Motor neuron (in vitro differentiated cells): ENCODE data around the gene ZNF438. TPM values are rescaled to one million over a fixed set of nuclear protein-coding genes. Genes with fewer than 3 reads are reported as not detected.

Source experiments
- ATAC-seq, 8 experiments: fragments of 200-7000 bp; cut with Tn5 transposase; replicated peaks in 6 of 8; 2 replicates each; pipeline ENCODE4 v1.8.0; 2021; ENCODE audit warnings: mild to moderate bottlenecking in 8 of 8, moderate library complexity in 8 of 8
- H3K27ac ChIP-seq, 2 donors: fragments of 250-450 bp; sonication (Bioruptor Pico); 2 replicates each; pipeline ENCODE4 v1.9.0; 2021; ENCODE audit warnings: antibody characterized with exemption in 2 of 2, mild to moderate bottlenecking in 2 of 2, moderate library complexity in 1 of 2
- H3K4me1 ChIP-seq, 2 donors: fragments of 250-450 bp; sonication (Bioruptor Pico); replicated peaks in 1 of 2; 2 replicates each; pipeline ENCODE4 v1.6.1; 2021; ENCODE audit warnings: antibody characterized with exemption in 2 of 2, mild to moderate bottlenecking in 2 of 2, moderate library complexity in 1 of 2
- H3K4me3 ChIP-seq, 5 donors: fragments of 250-450 bp; sonication (Bioruptor Pico); 2 replicates each; pipeline ENCODE4 v1.9.0; 2021; ENCODE audit warnings: antibody characterized with exemption in 5 of 5, mild to moderate bottlenecking in 5 of 5, moderate library complexity in 4 of 5
- WGBS, 10 experiments: fragments of 450-650 bp; shearing (Covaris generic); methylation state at CpG; one replicate each; pipeline ENCODE4 v1.0.0; 2022; 5-methylcytosine and 5-hydroxymethylcytosine counted together
- in situ Hi-C, 9 experiments: fragments of 400-800 bp; cut with MboI; loops; one replicate each; pipeline ENCODE4 v1.15.0; 2021; ENCODE audit warnings: low sequenced_read_pairs in 9 of 9, low pct_unique_long_range_greater_than_20kb in 2 of 9; ENCODE audit not compliant: unreplicated experiment in 9 of 9
- total RNA-seq, 8 experiments: library from RNA; unstranded; fragments of 300-600 nt; gene quantifications; 2 replicates each; pipeline versions ENCODE4 v1.2.3 to v1.2.4, GENCODE V29; 2022

Gene ZNF438
- total RNA-seq, result 1 to 10 TPM; 2.1 to 5.3 (median 3.8) TPM

DNA sequence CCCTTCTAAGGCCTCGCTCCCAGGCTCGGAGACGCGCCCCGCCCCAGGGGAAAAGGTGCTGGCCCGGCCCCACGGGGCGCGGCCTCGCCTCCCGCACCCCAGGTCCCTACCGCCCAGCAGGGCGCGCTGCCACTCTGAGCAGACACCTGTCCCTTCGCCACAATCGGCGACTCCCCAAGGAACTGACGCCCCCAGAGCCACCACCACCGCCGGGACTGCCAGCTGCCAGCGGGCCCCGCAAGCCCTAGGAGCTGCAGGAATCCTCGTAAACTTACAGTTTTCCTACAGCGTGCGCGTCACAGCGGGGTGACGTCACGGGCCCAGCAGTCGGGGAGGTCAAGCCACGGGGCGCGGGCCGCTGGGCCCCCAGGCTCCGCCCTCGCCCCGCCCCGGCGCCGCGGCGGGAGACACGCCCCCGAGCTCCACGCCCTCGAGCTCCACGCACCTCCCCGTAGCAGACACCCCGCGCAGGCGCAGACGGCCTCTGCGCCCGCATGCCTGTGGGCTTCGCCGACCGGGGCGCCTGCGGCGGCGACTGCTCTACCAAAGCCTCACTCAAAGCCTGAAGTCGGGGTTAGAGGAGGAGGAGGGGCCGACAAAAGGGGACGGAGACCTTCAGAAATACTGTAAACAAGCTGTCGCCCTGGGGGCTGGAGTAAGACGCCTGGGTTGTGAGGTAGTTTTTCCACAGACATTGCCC, at the start of gene ZNF438:
Gene ZNF438 (minus strand): TSS at position 308 of the 700 bp plus-strand sequence. CDS start 154,831 bp downstream, outside the sequence.
- peak; percentile 70 to 86 (median 82) for ATAC-seq
- peak within 1 kb of the TSS; percentile 94 to 99 for H3K27ac ChIP-seq
- peak within 1 kb of the TSS; percentile 48 to 67 (median 56) for H3K4me3 ChIP-seq
- peaks cover 17 to 23% of the 10 kb centered on the region in 2 donors for H3K4me1 ChIP-seq
- WGBS, 10 experiments, result 0 to 3% (median 0%) methylated on average over 1 to 11 of the region's 66 CpGs; no CpG with 5 or more reads in 7 of the 10 experiments
- in situ Hi-C loops, result loop anchor here in 1 of 9 experiments (25.0 kb wide), 1 partner anchor 456 kb away; no protein-coding TSS in a partner anchor

GRCh38 chr10:31076610-31076988, 44.9 kb upstream of the ZNF438 start:
- Histone ChIP-seq H3K4me3 (no peak overlapping the region), H3K27ac (no peak overlapping the region), H3K4me1 (peaks cover 0 to 6% of the 10 kb centered on the region in 2 donors)
- 20 to 96% (median 91%) methylated on average over 1 to 6 of the region's 6 CpGs; no CpG with 5 or more reads in 1 of the 10 experiments for WGBS, 10 experiments
- no peak for ATAC-seq
- in situ Hi-C loops, result no loop called here

DNA sequence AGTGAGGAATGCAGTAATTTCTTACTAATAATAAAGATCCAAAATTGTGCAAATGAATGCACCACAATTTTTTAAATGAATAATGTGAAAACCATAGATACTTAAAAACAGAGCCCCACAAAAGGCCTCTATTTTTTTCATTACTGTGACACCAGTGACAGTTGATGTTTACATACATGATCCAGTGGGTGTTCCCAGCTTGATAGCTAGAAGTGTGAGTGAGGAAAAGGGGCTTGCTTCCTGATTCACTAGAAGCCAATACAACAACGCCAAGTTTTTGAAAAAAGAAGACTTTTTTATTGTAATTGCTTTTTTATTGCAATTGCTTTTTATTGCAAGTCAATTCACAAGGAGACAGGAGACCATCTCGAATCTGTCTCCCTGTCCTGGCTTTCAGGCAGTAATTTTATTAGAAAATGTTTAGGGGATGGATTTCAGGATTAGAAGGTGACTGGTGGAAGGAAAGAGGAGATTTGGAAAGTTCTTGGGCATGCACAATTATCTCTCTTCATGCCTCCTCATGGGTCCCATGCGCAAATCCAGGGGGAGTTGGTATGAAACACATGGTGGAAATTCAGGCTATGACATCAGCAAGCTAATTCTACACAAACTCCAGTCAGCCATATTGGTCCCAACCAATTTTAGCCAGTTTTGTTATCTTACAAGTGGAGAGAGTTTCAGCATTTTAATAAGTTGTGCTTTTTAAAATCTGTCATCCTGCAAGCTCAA, 44.4 kb upstream of the ZNF438 start:
- peak in 1 of 8 experiments; percentile 20 for ATAC-seq
- Histone ChIP-seq H3K27ac (no peak overlapping the region), H3K4me3 (no peak overlapping the region), H3K4me1 (peaks cover 0 to 6% of the 10 kb centered on the region in 2 donors)
- 55 to 100% (median 90%) methylated on average over 1 to 3 of the region's 3 CpGs for WGBS, 10 experiments
- in situ Hi-C loops, result no loop called here

GRCh38 chr10:31075434-31075833, 43.8 kb upstream of the ZNF438 start:
- no peak overlapping the region for H3K27ac ChIP-seq
- in situ Hi-C loops, result no loop called here
- H3K4me1 ChIP-seq, result peaks cover 0 to 6% of the 10 kb centered on the region in 2 donors
- peak in 3 of 8 experiments; percentile 72 to 94 (median 83) for ATAC-seq
- WGBS, 10 experiments, result 0 to 100% (median 86%) methylated on average over 1 to 4 of the region's 4 CpGs; no CpG with 5 or more reads in 2 of the 10 experiments
- no peak overlapping the region for H3K4me3 ChIP-seq

GRCh38 chr10:31074722-31075086, 43.0 kb upstream of the ZNF438 start:
- peak in 1 of 8 experiments; percentile 66 for ATAC-seq
- in situ Hi-C loops, result no loop called here

GRCh38 chr10:31073996-31074721, 42.5 kb upstream of the ZNF438 start:
- 67 to 97% (median 90%) methylated on average over 1 to 5 of the region's 5 CpGs; no CpG with 5 or more reads in 1 of the 10 experiments for WGBS, 10 experiments
- Histone ChIP-seq H3K27ac (no peak overlapping the region), H3K4me3 (no peak overlapping the region), H3K4me1 (peaks cover 0 to 6% of the 10 kb centered on the region in 2 donors)
- ATAC-seq, result no peak
- in situ Hi-C loops, result no loop called here

More at GRCh38 chr10:31074722-31075086, 43.0 kb upstream of the ZNF438 start:
- Histone ChIP-seq H3K27ac (no peak overlapping the region), H3K4me1 (peaks cover 0 to 6% of the 10 kb centered on the region in 2 donors), H3K4me3 (no peak overlapping the region)
- 77 to 100% (median 91%) methylated on average over 2 to 5 of the region's 5 CpGs; no CpG with 5 or more reads in 6 of the 10 experiments for WGBS, 10 experiments

GRCh38 chr10:31073211-31073610, 41.5 kb upstream of the ZNF438 start:
- Histone ChIP-seq H3K4me1 (peaks cover 0 to 6% of the 10 kb centered on the region in 2 donors), H3K27ac (no peak overlapping the region), H3K4me3 (no peak overlapping the region)
- in situ Hi-C loops, result no loop called here
- WGBS, 10 experiments, result 84 to 100% (median 94%) methylated on average over 2 to 5 of the region's 5 CpGs; no CpG with 5 or more reads in 1 of the 10 experiments
- ATAC-seq, result no peak

DNA sequence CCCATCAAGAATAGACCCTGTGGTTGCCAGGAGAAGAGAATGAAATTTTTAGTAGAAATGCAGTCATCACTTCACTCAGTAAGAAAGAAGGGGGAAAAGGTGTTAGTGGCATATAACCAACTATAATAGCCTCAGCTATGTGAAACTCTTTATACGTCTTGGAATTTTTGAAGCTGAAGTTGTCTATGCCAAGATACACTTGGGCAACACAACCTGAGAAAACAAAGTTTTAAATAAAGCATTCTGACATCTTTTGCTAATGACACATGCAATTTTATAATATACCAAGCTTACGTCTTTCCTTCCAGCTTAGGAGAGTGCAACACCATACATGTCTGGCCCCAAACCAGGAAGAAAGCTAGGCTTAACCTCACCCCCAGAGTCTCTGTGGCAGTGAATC, 40.8 kb upstream of the ZNF438 start:
- 80 to 100% (median 93%) methylated on average over 1 to 2 of the region's 2 CpGs; no CpG with 5 or more reads in 1 of the 10 experiments for WGBS, 10 experiments
- no peak overlapping the region for H3K27ac ChIP-seq
- peaks cover 0 to 6% of the 10 kb centered on the region in 2 donors for H3K4me1 ChIP-seq
- ATAC-seq, result peak in 1 of 8 experiments; percentile 17
- in situ Hi-C loops, result no loop called here
- H3K4me3 ChIP-seq, result no peak overlapping the region

DNA sequence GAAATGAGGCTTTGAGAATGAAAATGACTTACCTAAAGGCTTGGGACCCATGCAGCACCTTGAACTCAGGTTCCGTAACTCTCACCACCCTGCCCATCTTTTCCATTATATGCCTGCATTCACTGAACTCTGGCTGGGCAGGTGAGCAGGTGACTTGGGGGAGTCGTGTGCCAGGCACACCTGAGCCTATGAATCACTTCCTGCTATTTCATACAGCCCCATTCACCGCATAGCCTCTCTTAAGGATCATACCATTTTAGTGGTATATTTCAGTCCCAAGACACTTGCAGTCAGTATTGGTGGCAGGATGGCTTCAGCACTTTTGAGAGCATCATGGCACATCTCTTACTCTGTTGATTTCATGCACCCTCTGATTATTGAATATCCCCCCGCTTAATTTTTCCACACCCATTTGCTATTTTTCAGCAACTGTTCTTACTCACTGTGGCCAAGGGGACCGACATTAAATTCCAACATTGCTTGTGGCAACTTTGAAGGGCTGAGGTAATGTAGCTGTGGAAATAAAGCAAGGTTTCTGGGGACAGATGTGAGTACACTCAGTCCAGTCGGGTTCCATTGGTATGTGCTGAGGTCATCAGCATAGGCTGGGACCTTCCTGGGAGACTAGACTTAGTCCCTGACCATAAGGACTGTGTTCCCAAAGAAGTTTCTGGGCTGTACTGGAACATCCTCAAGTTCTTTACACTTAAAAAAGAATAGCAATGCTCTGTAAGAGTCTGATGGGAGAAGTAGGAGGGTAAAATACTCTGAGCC, 39.8 kb upstream of the ZNF438 start:
- Histone ChIP-seq H3K4me1 (peaks cover 0 to 6% of the 10 kb centered on the region in 2 donors), H3K27ac (no peak overlapping the region), H3K4me3 (no peak overlapping the region)
- ATAC-seq, result peak in 1 of 8 experiments; percentile 20
- WGBS, 10 experiments, result 10 to 100% (median 80%) methylated on average over 1 to 4 of the region's 6 CpGs; no CpG with 5 or more reads in 3 of the 10 experiments
- in situ Hi-C loops, result no loop called here

DNA sequence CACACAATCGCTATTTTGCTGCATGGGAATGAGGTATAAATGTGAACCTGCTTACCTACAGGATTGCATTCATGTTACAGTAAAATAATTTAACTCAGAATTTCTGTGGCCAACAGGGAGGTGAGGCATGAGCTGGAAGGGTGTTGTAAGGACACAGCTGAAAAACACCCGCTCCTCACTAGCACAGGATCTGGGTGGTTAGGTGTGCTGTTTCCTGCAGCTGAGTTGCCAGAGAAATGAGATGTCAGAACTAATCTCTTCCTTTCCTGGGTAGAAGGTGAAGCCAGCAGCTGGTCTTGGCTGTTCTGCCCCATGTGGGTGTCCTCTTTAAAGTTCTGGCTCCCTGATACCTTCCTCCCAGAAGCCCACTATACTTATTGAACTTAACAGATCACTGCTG, 39.0 kb upstream of the ZNF438 start:
- Histone ChIP-seq H3K4me1 (peaks cover 0 to 6% of the 10 kb centered on the region in 2 donors), H3K27ac (no peak overlapping the region), H3K4me3 (no peak overlapping the region)
- in situ Hi-C loops, result no loop called here
- WGBS, 10 experiments, result 60 to 100% (median 100%) methylated on average over 1 to 2 of the region's 2 CpGs; no CpG with 5 or more reads in 1 of the 10 experiments
- no peak for ATAC-seq

DNA sequence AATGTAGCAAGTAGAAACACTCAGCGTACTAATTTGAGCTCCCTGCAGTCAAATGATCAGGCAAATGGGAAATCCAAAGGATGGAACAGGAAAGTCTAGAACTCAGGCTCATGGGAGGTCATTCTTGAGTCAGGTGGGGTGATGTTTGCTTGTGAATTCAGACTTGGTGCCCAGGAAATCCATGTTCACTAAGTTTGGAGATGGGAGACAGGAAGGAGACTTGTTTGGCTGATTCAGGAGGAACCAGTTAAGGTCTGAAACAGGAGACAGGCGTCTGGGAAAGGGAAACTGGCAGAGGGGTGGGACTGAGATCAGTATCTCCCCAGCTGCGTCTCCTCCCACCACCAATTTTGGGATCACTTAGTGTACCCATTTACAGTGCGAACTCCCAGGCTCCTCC, 38.4 kb upstream of the ZNF438 start:
- Histone ChIP-seq H3K4me1 (peaks cover 0 to 6% of the 10 kb centered on the region in 2 donors), H3K4me3 (no peak overlapping the region), H3K27ac (no peak overlapping the region)
- no peak for ATAC-seq
- 50 to 89% (median 80%) methylated on average over 1 to 3 of the region's 4 CpGs; no CpG with 5 or more reads in 5 of the 10 experiments for WGBS, 10 experiments
- in situ Hi-C loops, result no loop called here

DNA sequence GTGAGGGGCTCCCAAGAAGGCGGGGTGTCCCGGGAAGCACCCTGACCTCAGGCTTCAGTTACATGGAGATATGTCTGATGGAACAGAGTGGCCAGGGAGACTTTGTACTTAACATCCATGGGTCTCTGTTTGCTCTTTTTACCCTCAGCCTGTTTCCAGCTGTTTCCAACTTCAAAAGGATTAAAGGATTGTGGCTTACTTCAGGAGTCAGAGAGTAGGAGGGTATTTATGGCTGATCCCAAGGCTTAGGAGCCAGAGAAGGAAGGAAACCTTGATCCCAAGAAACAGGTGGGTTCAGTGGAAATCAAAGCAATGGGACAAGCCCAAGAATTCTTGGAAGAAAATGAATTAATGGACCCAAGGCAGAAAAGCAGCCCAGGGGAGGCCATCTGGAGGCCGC, 37.7 kb upstream of the ZNF438 start:
- in situ Hi-C loops, result no loop called here
- 0 to 82% (median 70%) methylated on average over 1 to 2 of the region's 3 CpGs; no CpG with 5 or more reads in 6 of the 10 experiments for WGBS, 10 experiments
- no peak overlapping the region for H3K27ac ChIP-seq
- ATAC-seq, result no peak
- peaks cover 0 to 6% of the 10 kb centered on the region in 2 donors for H3K4me1 ChIP-seq
- H3K4me3 ChIP-seq, result no peak overlapping the region
